ENCODE data around the gene ACAA1.
"Not testable (repeated sequence)": the region's sequence is repeated elsewhere in the genome, so short reads cannot be mapped to it uniquely, and the experiment has no call there.

The ACAA1 gene

DNA sequence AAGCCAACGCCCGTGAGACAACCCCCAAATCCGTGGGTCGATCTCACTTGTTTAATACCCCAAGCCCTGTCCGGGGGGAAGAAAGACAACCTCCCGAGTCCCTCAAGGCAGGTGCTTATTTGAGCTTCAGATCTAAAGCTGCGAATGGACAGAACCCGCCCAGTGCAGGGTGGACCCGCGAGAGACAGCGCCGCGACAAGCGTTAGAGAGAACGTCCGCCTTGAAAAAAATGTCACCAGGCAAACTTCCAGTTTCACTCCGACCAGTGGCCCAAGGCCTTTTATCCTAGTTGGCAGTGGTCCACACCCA lies 27.7 kb upstream of the ACAA1 start:
- H3K4me3 ChIP-seq (ENCODE audit: low read length), result peak overlapping the region; percentile 75
- H3K9ac ChIP-seq (ENCODE audit: low read depth, low read length), result peak overlapping the region; percentile 91
- H3K27me3 ChIP-seq (ENCODE audit: insufficient read depth, low read length), result no peaks in the 10 kb centered on the region
- H3K36me3 ChIP-seq (ENCODE audit: insufficient read depth, low read length), result no peaks in the 10 kb centered on the region
- no peaks in the 10 kb centered on the region for H3K9me3 ChIP-seq (ENCODE audit: insufficient read depth, low read depth, low read length)
- H3K4me1 ChIP-seq (ENCODE audit: insufficient read depth, low read length), result peaks cover 8% of the 10 kb centered on the region; the same call in 1 of the 2 replicates
- WGBS, result 8% methylated on average over 17 of the region's 17 CpGs
- no peak overlapping the region; the same call in 1 of the 2 replicates for H3K27ac ChIP-seq (ENCODE audit: low read depth, low read length)

DNA sequence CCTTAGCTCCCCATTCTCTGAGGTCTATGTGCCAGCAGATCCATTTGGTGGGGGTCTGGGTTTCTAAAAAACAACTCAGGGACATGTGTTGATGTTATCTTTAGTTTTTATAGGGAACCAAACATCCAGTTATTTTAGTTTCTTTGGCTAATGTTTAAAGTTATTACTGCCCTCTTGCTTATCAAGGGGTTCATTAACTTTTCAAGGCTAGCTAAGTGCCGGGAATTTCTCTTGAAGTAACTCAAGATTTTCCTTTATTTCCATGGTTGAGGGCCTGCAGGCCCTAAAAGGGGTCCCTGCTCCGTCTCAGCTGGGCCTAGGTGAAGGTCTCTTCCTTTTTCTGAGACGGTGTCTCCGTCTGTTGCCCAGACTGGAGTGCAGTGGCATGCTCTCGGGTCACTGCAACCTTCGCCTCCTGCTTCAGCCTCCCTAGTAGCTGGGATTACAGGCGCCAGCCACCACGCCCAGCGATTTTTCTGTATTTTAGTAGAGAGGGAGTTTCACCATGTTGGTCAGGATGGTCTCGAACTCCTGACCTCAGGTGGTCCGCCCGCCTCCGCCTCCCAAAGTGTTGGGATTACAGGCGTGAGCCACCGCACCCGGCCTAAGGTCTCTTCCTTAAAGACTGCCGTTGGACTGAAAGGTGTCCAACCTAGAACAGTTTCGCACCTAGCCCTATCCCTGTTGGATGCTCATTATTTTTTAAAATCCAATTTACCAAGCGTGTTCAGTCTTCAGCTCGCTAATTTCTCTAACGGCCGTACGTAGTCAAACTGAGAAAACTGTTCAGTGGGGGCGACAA lies 27.1 kb upstream of the ACAA1 start:
- peak overlapping the region; percentile 91 for H3K9ac ChIP-seq (ENCODE audit: low read depth, low read length)
- H3K9me3 ChIP-seq (ENCODE audit: insufficient read depth, low read depth, low read length), result no peaks in the 10 kb centered on the region
- no peak overlapping the region for H3K27ac ChIP-seq (ENCODE audit: low read depth, low read length)
- H3K36me3 ChIP-seq (ENCODE audit: insufficient read depth, low read length), result no peaks in the 10 kb centered on the region
- peaks cover 8% of the 10 kb centered on the region; the same call in 1 of the 2 replicates for H3K4me1 ChIP-seq (ENCODE audit: insufficient read depth, low read length)
- H3K4me3 ChIP-seq (ENCODE audit: low read length), result peak overlapping the region; percentile 75
- no peaks in the 10 kb centered on the region for H3K27me3 ChIP-seq (ENCODE audit: insufficient read depth, low read length)
- WGBS, result 82% methylated on average over 24 of the region's 24 CpGs

DNA sequence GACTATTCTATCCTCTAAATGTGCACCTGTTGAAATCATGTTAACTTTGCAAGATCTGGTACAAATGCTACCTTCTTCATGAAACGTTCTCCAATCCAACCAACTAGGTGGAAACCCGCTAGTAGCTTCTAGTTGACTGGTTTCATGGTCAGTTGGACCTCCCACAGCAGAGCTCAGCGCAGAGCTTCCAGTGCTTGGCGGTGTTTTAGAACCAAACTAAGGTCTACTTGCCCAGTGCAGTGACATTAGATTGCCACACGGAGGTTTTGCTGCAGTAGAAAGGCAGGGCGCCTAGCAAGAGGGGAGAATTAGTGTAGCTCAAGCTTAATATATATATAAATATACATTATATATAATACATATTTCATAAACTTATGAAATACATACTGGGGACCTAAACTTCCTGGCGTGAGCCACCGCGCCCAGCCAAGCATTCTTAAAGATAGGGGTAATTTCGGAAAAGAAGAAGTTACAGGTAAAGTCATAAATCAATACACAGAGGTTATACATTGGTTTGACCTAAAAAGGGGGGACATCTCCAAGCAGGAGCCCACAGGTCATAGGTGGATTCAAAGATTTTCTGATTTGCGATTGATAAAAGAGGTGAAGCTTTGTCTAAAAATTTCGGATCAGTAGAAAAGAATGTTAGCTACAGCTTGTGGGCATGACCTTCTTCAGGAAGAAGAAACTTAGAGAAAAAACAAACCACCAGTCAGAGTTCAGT lies 26.4 kb upstream of the ACAA1 start:
- Histone ChIP-seq H3K9me3 (ENCODE audit: insufficient read depth, low read depth, low read length) (no peaks in the 10 kb centered on the region), H3K27me3 (ENCODE audit: insufficient read depth, low read length) (no peaks in the 10 kb centered on the region), H3K9ac (ENCODE audit: low read depth, low read length) (no peak overlapping the region), H3K27ac (ENCODE audit: low read depth, low read length) (no peak overlapping the region), H3K4me3 (ENCODE audit: low read length) (no peak overlapping the region), H3K36me3 (ENCODE audit: insufficient read depth, low read length) (no peaks in the 10 kb centered on the region), H3K4me1 (ENCODE audit: insufficient read depth, low read length) (peaks cover 8% of the 10 kb centered on the region; the same call in 1 of the 2 replicates)
- WGBS, result 87% methylated on average over 11 of the region's 12 CpGs

DNA sequence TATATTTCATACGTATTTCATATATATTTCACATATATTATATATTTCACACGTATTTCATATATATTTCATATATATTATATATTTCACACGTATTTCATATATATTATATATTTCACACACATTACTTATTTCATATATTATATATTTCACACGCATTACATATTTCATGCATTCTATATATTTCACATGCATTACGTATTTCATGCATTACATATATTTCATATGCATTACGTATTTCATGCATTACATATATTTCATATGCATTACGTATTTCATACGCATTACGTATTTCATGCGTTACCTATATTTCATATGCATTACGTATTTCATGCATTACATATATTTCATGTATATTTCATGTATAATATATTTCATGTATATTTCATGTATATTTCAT lies 23.8 kb upstream of the ACAA1 start:
- not testable (repeated sequence) for H3K9me3 ChIP-seq (ENCODE audit: insufficient read depth, low read depth, low read length); H3K4me3 ChIP-seq (ENCODE audit: low read length); H3K36me3 ChIP-seq (ENCODE audit: insufficient read depth, low read length); H3K9ac ChIP-seq (ENCODE audit: low read depth, low read length); H3K4me1 ChIP-seq (ENCODE audit: insufficient read depth, low read length); H3K27ac ChIP-seq (ENCODE audit: low read depth, low read length); H3K27me3 ChIP-seq (ENCODE audit: insufficient read depth, low read length)
- WGBS, result 99% methylated on average over 8 of the region's 11 CpGs

DNA sequence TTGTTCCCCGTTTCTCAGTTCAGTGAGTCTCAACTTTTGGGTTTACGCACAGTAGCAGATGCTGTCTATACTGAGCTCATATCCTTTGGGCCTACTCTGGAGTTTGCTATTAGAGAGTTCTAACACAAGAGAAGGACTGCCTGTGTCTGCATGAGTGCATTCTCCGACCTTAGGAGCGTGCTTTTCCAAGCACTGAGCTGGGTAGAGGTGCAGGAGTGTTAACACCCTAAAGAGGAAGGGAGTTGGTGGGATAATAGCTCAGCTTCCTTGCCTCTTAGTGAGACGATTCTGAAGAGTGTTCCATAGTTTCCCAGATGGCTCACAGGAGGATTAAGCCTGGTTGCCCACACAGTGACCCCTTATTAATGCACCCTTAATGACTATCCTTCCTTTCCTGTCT lies 21.5 kb upstream of the ACAA1 start:
- Histone ChIP-seq H3K36me3 (ENCODE audit: insufficient read depth, low read length) (no peaks in the 10 kb centered on the region), H3K27me3 (ENCODE audit: insufficient read depth, low read length) (no peaks in the 10 kb centered on the region), H3K9me3 (ENCODE audit: insufficient read depth, low read depth, low read length) (no peaks in the 10 kb centered on the region), H3K4me1 (ENCODE audit: insufficient read depth, low read length) (no peaks in the 10 kb centered on the region), H3K9ac (ENCODE audit: low read depth, low read length) (no peak overlapping the region), H3K27ac (ENCODE audit: low read depth, low read length) (no peak overlapping the region), H3K4me3 (ENCODE audit: low read length) (no peak overlapping the region)
- WGBS, result 89% methylated on average over 5 of the region's 5 CpGs

DNA sequence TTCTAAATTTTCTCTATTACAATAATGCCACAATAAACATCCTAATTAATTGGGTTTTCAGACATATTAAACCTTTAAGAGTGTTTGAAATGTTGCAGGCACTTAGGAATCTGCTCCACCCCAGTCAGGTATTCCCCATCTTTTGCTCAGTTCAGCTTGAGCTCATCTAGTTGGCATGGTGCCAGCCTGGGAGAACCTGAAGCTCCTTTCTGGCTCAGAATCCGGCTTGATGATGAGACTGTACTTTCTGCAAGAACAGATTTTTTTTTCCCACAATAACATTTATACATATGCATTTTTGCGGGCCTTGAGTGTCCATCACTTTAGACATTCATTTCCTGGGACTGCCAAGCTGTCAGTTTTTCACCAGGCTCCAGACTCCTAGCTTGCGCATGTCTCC lies 20.7 kb upstream of the ACAA1 start:
- Histone ChIP-seq H3K4me1 (ENCODE audit: insufficient read depth, low read length) (no peaks in the 10 kb centered on the region), H3K9me3 (ENCODE audit: insufficient read depth, low read depth, low read length) (no peaks in the 10 kb centered on the region), H3K27ac (ENCODE audit: low read depth, low read length) (no peak overlapping the region), H3K27me3 (ENCODE audit: insufficient read depth, low read length) (no peaks in the 10 kb centered on the region), H3K9ac (ENCODE audit: low read depth, low read length) (no peak overlapping the region), H3K36me3 (ENCODE audit: insufficient read depth, low read length) (no peaks in the 10 kb centered on the region), H3K4me3 (ENCODE audit: low read length) (no peak overlapping the region)
- 93% methylated on average over 3 of the region's 3 CpGs for WGBS

DNA sequence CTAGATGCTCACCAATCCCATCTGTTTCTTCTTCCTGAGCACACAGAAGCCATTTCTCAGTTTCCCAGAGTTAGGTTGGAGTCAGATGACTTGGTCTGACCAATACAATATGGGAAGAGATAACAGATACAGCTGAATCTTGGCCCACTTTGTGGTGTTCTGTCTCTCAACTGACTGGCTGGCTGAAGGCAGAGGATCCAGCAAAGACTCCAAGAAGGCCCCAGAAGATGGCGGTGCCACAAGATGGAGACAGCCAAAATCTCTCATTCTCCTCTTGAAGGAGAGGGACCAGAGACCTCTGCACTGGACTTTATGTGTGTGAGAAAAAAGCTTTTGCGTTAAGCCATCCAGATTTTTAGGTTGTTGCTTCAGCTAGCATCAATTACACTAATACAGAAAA lies 20.2 kb upstream of the ACAA1 start:
- H3K36me3 ChIP-seq (ENCODE audit: insufficient read depth, low read length), result no peaks in the 10 kb centered on the region
- 95% methylated on average over 2 of the region's 2 CpGs for WGBS
- H3K27ac ChIP-seq (ENCODE audit: low read depth, low read length), result no peak overlapping the region
- no peaks in the 10 kb centered on the region for H3K9me3 ChIP-seq (ENCODE audit: insufficient read depth, low read depth, low read length)
- no peaks in the 10 kb centered on the region for H3K4me1 ChIP-seq (ENCODE audit: insufficient read depth, low read length)
- H3K27me3 ChIP-seq (ENCODE audit: insufficient read depth, low read length), result no peaks in the 10 kb centered on the region
- no peak overlapping the region for H3K4me3 ChIP-seq (ENCODE audit: low read length)
- no peak overlapping the region for H3K9ac ChIP-seq (ENCODE audit: low read depth, low read length)

DNA sequence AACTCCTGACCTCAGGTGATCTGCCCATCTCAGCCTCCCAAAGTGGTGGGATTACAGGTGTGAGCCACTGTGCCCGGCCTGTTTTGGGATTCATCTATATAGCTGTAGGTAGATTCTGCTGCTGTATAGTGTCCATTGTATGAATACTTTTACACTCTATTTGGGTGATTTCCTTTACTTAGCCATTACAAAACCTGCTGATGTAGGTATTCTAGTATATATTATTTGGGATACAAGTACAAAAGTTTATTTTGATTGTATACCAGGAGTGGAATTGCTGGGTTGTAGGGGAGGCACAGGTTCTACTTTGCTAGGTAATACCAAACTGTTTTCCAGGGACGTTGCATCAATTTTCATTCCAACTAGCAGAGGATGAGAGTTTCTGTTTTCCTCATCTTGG lies 18.9 kb upstream of the ACAA1 start:
- Histone ChIP-seq H3K9ac (ENCODE audit: low read depth, low read length) (no peak overlapping the region), H3K4me3 (ENCODE audit: low read length) (no peak overlapping the region), H3K9me3 (ENCODE audit: insufficient read depth, low read depth, low read length) (no peaks in the 10 kb centered on the region), H3K27me3 (ENCODE audit: insufficient read depth, low read length) (no peaks in the 10 kb centered on the region), H3K27ac (ENCODE audit: low read depth, low read length) (no peak overlapping the region), H3K4me1 (ENCODE audit: insufficient read depth, low read length) (no peaks in the 10 kb centered on the region), H3K36me3 (ENCODE audit: insufficient read depth, low read length) (no peaks in the 10 kb centered on the region)
- 92% methylated on average over 2 of the region's 2 CpGs for WGBS

DNA sequence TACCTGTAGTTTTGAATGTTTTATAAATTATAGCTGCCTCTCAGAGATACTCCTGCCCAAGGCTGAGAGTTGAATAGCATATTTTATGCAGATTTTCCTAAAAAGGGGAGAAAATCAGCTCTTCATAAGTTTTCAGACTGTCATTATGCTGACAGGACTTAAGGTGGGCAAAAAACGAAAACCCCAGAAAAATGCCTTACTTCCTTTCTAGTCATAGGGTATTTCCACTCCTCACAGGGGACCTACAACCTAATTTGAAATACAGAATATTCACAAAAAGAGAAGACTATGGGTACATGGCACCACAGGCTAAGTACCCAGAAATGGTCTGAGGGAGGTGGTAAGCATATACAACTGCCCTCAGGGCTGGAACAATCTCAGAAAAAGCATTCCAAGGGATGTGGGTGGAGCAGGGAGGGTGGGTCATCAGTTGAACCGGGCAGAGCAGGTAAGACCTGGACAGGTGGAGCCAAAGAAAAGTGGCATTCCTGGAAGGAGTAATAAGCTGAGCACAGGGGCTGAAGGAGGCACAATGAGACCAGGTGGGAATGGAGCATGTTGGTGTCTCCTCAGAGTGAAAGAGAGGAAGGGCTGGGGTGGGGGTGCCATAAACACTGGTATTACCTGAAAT lies 17.8 kb upstream of the ACAA1 start:
- 80% methylated on average over 2 of the region's 2 CpGs for WGBS
- Histone ChIP-seq H3K27ac (ENCODE audit: low read depth, low read length) (no peak overlapping the region), H3K4me1 (ENCODE audit: insufficient read depth, low read length) (no peaks in the 10 kb centered on the region)

DNA sequence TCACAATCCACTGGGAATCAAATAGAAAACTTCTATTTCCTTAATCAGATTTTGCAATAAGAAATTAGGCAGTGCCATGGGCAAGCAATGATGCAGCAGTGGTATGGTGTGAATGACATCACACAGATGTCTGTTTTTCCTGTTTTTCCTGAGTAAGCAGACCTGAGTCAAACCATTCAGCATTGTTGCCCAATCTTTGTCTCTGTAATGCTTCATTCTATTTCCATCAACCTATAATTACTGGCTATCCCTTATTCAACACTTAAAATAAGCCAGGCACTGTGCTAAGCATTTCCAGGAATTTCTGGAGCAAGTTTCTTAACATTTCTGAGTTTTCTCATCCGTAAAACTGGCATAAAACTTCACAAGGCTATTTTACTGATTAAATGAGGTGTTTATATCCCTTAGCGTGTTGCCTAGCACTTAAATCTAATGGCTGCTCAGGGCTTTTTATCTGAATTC lies 17.1 kb upstream of the ACAA1 start:
- Histone ChIP-seq H3K9me3 (ENCODE audit: insufficient read depth, low read depth, low read length) (no peaks in the 10 kb centered on the region), H3K4me1 (ENCODE audit: insufficient read depth, low read length) (no peaks in the 10 kb centered on the region), H3K9ac (ENCODE audit: low read depth, low read length) (no peak overlapping the region), H3K27ac (ENCODE audit: low read depth, low read length) (no peak overlapping the region), H3K4me3 (ENCODE audit: low read length) (no peak overlapping the region), H3K36me3 (ENCODE audit: insufficient read depth, low read length) (no peaks in the 10 kb centered on the region), H3K27me3 (ENCODE audit: insufficient read depth, low read length) (no peaks in the 10 kb centered on the region)
- 96% methylated on average over 2 of the region's 2 CpGs for WGBS

More for the DNA sequence above, 17.8 kb upstream of the ACAA1 start:
- H3K36me3 ChIP-seq (ENCODE audit: insufficient read depth, low read length), result no peaks in the 10 kb centered on the region
- H3K27me3 ChIP-seq (ENCODE audit: insufficient read depth, low read length), result no peaks in the 10 kb centered on the region
- no peaks in the 10 kb centered on the region for H3K9me3 ChIP-seq (ENCODE audit: insufficient read depth, low read depth, low read length)
- no peak overlapping the region for H3K4me3 ChIP-seq (ENCODE audit: low read length)
- H3K9ac ChIP-seq (ENCODE audit: low read depth, low read length), result no peak overlapping the region

DNA sequence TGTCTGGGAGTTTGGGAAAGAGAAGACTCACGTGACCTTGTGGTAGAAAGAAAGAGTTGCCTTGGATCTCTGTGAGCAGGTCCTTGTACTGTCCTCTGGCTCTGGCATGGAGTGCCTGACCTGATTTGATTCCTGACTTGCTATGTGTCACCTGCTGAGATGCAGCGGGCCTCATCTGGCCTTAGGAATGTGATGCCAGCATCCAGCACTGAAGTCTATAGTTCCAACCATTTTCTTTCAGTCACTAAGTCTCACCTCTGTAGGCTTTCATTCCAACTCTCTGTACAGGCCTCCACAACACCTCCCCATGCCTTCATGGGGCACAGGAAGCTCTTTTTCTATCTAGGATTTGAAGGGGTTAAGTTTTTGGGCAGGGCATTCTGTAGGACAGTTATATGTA lies 16.3 kb upstream of the ACAA1 start:
- Histone ChIP-seq H3K4me1 (ENCODE audit: insufficient read depth, low read length) (no peaks in the 10 kb centered on the region), H3K27ac (ENCODE audit: low read depth, low read length) (no peak overlapping the region), H3K9ac (ENCODE audit: low read depth, low read length) (no peak overlapping the region), H3K9me3 (ENCODE audit: insufficient read depth, low read depth, low read length) (no peaks in the 10 kb centered on the region), H3K4me3 (ENCODE audit: low read length) (no peak overlapping the region), H3K36me3 (ENCODE audit: insufficient read depth, low read length) (no peaks in the 10 kb centered on the region), H3K27me3 (ENCODE audit: insufficient read depth, low read length) (no peaks in the 10 kb centered on the region)
- WGBS, result 81% methylated on average over 2 of the region's 2 CpGs

Measured in HUES64 (cell line).